HG02610 (cell line): Measurements from ENCODE around the gene ARID5B.

Experiments used
- ATAC-seq: cut with Tn5 transposase; IDR thresholded peaks from one replicate; pipeline ENCODE4 v1.9.1; 2021; ENCODE audit warnings: mild to moderate bottlenecking, moderate library complexity; ENCODE audit not compliant: unreplicated experiment

Gene ARID5B

DNA sequence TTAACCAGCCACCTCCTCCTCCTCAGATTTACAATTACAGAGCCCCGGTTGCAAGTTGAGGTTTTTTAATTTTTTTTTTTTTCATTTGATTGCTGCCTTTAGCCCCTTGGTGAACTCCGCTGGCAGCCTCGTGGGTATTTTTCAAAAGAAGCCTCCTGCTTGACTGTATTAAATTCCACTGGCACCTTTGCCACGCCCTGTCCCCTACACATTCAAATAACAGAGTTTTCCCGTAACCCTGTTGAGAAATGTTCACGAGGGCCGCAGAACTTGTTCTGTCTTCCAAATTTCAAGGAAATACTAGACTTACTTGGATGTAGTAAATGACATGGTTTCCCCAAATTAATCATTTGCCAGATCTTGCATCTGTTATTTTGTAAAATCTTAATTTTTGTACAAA, 167.0 kb downstream of the ARID5B start:
- ATAC-seq = no peak

DNA sequence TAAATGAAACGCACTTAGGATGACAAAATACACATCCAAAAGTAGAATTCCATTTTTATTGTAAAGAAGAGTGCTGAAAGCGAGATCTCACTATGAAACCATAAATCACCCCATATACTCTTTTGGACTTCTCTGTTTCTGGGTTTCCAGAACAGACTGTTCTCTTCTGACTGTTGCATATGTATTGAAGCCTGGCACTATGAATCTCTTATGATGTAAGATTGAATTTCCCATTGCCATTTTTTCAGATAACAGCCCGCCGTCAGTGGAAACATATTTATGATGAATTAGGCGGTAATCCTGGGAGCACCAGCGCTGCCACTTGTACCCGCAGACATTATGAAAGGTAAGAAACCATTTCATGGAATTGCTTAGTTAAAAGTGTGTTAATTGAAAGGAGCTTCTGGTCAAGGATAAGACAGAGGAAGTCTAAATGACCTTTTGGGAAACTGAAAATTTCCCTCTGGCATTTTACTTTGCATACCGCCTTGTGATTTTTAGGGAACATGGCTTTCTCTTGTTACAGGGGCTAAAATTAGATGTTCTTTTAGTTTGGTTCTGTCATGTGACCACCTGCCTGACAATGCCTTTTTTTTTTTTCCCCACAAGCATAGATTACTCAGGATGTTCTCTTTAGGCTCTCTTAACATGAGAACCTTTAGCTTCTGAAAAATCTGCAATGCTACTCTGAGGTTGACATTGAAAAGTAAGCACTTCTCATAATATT, 168.1 kb downstream of the ARID5B start:
- no peak for ATAC-seq

- no peak for ATAC-seq
Measured at GRCh38 chr10:62071846-62072281, 170.4 kb downstream of the ARID5B start.

- no peak for ATAC-seq
Measured at GRCh38 chr10:62072901-62073300, 171.4 kb downstream of the ARID5B start.

DNA sequence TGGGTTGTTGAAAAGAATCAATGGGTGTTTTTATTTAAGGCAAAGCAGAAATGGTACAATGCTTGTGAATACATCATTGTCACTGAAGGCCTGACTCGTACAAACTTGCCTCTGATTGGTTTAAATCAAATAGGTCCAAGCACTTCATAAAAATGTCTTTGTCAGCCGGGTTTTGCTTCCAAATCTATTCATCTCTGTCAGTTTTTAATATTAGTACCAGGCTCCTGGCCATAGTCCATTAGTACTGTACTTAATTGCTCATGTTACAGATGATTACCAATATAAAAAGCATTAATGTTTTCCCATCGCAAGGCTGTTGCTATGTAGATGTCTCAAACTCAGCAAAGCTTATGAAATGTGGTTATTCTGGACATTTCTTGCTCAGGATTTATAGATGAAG, 171.9 kb downstream of the ARID5B start:
- no peak for ATAC-seq

DNA sequence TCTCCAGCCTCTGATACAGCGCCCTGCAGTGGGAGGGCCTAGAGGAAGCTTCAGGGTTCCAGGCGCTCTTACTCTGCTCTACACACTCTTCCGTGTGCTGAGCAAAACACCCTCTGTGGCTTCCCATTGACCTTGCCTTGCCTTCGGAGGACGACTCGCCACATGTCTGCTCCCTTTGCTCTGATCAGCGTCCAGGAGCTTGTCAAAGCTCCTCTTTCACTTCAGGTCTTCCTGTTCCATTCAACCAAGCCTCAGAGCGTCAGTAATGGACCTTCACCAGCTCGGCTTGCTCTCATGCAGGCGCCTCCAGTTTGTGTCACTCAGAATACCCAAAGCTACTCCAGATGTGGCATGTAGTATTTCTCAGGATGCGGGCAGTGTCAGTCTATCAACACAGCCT, 173.9 kb downstream of the ARID5B start:
- no peak for ATAC-seq

DNA sequence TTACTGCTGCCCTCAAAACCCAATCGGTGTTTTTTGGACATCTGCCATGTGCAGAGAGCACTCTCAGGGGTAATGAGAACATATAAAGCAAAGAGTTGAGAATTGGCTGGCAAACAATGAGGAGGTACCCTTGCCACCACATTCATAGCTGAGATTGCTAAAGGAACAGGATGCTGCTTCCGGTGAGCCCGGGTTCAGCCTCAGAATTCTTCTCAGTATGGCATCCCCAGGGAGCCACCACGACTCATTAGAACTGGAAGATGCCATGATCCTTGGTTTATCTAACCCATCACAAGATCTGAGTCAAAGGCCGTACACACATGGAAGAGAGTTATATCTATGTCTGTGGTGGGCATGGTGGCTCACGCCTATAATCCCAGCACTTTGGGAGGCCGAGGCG, 174.4 kb downstream of the ARID5B start:
- ATAC-seq = no peak

GRCh38 chr10:62076891-62077290, 175.4 kb downstream of the ARID5B start:
- ATAC-seq = no peak

- no peak for ATAC-seq
Measured at GRCh38 chr10:62077330-62078015, 176.0 kb downstream of the ARID5B start.

- peak; percentile 72 for ATAC-seq
Measured at GRCh38 chr10:62079885-62080559, 178.5 kb downstream of the ARID5B start.

DNA sequence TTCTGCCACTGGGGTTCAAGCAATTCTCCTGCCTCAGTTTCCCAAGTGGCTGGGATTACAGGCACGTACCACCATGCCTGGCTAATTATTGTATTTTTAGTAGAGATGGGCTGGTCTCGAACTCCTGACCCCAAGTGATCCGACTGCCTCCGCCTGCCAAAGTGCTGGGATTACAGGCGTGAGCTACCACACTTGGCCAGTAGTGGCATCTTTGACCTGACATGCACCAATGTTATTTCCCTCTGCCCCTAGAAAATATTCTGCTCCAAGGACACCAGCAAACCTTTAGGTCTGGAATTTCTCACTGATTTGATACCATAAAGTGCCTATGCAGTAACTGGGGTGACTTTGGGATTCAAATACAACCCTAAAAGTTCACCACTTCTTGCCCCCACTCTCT, 179.4 kb downstream of the ARID5B start:
- ATAC-seq = no peak

- no peak for ATAC-seq
Measured at GRCh38 chr10:62081341-62082270, 180.1 kb downstream of the ARID5B start.

DNA sequence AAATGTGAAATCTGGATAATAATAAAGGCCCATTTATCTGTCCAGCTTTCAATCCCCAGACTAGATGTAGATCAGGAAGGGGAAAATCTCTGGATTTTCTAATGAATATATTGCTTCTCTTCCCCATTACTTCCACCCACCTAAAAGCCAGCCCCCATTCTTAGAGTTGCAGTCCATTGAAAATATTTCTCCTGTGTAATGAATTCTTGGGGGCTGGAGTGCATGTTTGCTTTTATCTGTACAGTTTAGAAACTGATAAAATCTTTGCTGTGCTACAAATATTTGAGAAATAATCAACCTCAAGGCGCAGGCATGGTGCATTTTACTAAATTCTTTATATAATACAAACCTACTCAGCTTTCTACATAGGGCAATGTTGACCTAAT, 180.8 kb downstream of the ARID5B start:
- ATAC-seq = no peak

DNA sequence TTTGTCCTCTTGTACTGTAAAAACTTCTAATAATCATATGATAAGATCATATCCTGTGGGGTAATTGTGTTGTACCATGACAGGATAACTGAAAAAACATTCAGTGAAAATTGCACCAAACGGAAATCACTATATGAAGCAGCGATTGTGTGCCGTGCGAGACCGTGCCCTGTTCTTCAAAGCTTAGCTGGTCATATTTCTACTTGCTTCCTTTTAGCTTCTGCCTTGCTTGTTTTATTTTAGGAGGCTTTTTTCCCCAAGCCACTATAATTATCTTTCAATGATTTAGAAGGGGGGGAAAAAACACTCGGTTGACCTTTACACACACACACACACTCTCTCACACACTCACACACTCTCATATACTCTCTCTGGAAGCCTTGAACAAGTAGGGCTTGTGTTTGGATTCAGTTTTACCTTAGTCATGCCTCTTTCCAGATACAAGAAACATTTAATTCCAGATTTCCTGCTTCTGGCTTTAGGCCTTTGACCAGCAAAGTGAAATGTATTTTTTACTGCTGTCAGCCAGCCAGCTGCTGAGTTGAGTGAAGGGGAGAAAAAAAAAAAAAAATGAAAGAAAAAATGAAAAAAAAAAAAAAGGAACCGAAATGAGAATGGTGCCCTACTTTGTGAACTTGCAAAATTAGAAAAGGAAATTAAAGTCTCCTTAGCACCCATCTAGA, 181.4 kb downstream of the ARID5B start:
- ATAC-seq = peak; percentile 42

DNA sequence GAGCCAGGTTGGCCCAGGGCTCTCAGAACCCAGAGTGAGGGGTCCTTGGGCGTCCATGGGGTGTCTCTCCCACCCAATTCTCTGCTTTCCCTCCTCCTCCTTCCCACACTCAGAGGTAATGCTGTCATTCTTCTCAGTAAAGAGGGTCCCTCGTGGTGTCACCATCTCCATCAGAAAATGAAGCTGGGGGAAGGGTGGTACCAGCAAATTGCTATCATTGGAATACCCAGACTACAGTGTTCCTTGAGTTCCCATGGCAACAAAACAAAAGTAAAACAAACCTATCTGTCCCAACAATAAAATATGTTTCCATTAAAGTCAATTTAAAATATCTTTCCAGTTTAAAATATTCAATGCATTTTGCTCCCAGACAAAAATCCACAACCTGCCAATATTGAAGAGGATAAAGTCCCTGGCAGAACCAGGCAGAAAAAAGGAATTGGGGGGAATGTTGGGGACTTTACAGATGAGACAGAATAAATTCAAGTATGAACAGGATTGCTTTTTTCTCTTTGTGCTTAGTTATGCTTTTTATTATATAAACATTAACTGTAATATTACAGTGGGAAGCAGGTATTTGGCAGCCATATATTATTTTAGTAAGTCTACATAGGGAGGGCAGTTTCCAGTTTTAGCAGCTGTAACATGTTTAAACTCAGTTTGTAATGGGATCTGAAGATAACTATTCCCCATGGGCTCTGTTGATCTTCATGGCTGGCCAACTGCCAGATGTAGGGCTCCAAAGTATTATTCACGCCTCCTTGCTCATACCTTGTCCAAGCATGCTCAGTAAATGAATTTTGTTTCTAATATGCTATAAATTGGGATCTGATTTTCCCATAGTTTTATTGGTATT, 182.1 kb downstream of the ARID5B start:
- ATAC-seq = no peak

DNA sequence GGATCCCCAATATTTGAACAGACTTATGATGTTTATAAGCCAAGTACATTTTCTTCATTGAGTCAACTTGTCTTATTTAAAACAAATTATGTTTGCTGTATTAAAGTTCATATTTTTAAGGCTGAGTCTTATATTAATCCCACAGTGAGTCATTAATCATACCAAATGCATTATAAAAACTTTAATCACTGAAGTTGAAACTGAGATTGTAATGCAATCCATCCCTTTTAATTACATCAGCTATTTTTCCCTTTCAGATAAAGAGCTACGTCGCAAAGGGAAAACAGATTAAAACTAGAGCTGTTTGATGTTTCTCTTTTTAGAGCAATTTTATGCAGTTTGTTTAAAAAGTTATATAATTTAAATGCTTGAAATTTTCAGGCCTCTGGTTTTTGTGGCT, 183.0 kb downstream of the ARID5B start:
- no peak for ATAC-seq

DNA sequence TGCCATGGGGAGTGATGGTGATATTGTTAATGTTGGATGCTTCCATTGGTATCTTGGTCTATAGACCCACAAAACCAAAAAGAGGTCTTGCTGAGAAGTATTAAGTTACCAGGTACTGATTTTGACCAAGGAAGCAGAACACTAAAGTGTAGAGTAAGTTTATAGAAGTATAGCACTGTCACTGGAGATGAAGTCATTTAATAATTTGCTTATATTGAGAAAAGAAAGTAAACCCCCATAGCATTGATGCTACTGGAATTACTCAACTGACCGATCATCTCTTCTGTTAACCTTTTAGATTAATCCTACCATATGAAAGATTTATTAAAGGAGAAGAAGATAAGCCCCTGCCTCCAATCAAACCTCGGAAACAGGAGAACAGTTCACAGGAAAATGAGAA, 183.9 kb downstream of the ARID5B start:
- ATAC-seq = peak; percentile 30

DNA sequence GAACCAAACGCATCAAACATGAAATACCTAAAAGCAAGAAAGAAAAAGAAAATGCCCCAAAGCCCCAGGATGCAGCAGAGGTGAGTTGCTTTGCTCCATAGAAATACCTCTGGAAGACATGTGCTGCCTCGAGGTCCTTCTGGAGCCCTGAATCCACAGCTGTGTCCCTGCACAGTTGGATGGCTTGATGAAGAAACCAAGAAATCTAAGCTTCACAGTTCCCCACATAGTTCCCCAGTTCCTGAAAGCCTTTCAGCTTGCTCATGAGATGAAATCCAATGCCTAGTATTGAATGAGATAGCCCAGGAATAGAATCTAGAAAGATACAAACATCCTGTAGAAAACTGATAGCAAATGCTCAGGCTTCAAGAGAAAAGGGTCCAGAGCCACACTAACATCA, 184.3 kb downstream of the ARID5B start:
- ATAC-seq = no peak

DNA sequence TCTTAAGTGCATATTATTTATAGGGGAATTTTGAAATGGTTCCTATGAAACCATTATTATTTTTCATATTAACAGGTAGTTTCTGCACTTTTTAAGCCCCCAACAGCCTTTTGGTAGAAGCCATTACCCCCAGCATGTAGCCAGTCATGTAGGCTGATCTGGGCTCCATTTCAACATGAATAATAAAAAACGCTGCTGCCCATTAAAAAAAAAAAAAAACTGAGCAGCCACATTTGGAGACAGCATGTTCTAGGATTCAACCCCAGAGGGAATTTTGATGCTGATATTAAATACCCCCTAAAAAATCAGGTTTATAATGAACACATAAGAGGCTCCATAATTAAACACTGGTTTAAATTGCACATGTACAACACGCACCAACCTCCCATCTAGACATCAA, 185.8 kb downstream of the ARID5B start:
- no peak for ATAC-seq
